HG02763 (cell line): ENCODE results near the gene NR1D1.
A peak's percentile ranks its signal among the peaks of the same experiment; 100 is the strongest.

ENCODE experiments used
- ATAC-seq: cut with Tn5 transposase; IDR thresholded peaks from one replicate; pipeline ENCODE4 v1.9.1; 2021; ENCODE audit warnings: mild to moderate bottlenecking, moderate library complexity; ENCODE audit not compliant: unreplicated experiment

The NR1D1 gene

GRCh38 chr17:40063901-40064531, 36.4 kb downstream of the NR1D1 start:
- no peak for ATAC-seq

GRCh38 chr17:40063187-40063771, 37.1 kb downstream of the NR1D1 start:
- peak; percentile 18 for ATAC-seq

GRCh38 chr17:40062329-40063186, 37.8 kb downstream of the NR1D1 start, which contains the start of gene THRA:
Gene THRA, plus strand, starts transcription at chr17:40062965. Its CDS starts 11,524 bp downstream, at chr17:40074489.
- ATAC-seq: peak; percentile 60

- ATAC-seq: no peak
Observed at GRCh38 chr17:40061609-40062038, 38.8 kb downstream of the NR1D1 start.

- no peak for ATAC-seq
Observed at GRCh38 chr17:40060887-40061608, 39.3 kb downstream of the NR1D1 start.

GRCh38 chr17:40059729-40060475, 40.5 kb downstream of the NR1D1 start:
- no peak for ATAC-seq

GRCh38 chr17:40058865-40059264, 41.5 kb downstream of the NR1D1 start:
- ATAC-seq: no peak

- ATAC-seq: no peak
Observed at GRCh38 chr17:40058186-40058784, 42.1 kb downstream of the NR1D1 start.

GRCh38 chr17:40056379-40057015, 43.9 kb downstream of the NR1D1 start:
- no peak for ATAC-seq
